ENCODE data around the gene CGB8. TPM values are rescaled to one million over a fixed set of nuclear protein-coding genes. Genes with fewer than 3 reads are reported as not detected.

Gene CGB8
- total RNA-seq, 2 donors from 2014 or later, result not detected

DNA sequence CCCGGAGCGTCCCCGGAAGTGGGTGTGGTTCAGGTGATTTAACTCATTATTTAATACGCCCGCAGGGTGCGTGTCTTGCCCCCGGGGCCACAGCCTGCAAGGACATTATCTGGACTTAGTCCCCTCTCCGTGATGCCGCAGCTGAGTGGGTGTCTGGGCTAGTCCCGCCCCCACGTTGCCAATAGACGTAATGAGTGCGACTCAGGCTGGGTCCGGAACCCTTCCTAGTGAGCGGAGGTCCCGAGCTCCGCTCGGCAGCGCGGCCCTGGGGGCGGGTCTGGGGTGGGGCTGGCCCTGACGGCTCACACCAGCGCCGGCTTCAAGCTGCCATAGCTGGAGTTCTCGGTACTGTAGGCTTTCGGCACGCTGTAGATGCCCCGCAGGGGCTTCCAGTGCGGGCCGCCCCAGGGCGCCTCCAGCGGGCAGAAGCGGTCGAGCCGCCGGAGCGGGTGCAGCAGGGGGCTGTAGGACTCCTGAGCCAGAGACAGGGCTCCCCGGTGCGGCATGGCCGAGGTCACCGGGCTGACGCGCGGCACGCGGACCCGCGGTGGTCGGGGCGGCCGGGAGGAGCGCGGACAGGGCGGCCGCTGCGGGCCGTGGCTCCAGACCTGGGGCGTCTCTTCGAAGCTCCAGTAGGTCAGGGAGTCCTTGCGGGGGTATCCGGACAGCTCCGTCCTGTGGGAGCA lies 31.1 kb downstream of the CGB8 start:
- no peak overlapping the region for H3K27ac Mint-ChIP-seq
- H3K36me3 Mint-ChIP-seq, result no peaks in the 10 kb centered on the region
- peak; percentile 78 to 81 for ATAC-seq
- H3K4me3 Mint-ChIP-seq, result peak overlapping the region; percentile 89
- peak; percentile 74 for DNase-seq (ENCODE audit: low spot score)
- peaks cover 0 to 6% of the 10 kb centered on the region in 2 donors for H3K27me3 Mint-ChIP-seq
- H3K4me1 Mint-ChIP-seq (ENCODE audit: low read depth in 2 of 2), result peaks cover 17 to 28% of the 10 kb centered on the region in 2 donors
- H3K9me3 Mint-ChIP-seq, result no peaks in the 10 kb centered on the region

DNA sequence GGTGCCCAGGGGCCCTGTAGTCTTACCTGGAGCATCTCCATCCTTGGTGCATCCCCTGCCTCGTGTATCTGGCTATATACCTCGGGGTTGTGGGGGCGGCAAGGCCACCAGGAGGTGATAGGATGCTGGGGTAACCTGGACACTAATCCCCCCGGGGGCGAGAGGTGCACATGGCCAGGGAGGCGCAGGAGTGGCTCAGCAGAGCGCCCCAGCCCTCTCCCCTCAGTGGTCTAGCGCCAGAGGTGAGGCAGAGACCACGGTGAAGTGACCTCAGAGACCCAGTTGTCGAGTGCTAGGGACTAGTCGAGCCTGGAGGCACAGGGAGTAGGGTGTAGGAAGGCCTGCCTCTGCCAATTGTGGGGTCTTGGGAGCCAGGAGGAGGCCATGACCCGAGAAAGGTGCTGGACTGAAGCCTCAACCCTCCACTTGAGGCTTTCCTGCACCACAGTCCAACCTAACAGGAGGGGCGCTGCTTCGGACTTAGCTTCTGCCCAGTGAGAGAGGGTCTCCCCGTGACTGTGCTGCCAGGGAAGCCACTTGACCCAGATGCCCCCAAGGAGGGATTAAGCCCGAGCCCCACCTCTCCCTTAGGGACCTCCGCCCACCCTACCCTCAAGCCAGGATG lies 31.8 kb downstream of the CGB8 start, which contains the start of gene LHB:
Gene LHB, minus strand, starts transcription at position 51 of the 625 bp plus-strand sequence. Its CDS starts 10 bp downstream, at position 41.
- no peak within 1 kb of the TSS for H3K27ac Mint-ChIP-seq
- DNase-seq (ENCODE audit: low spot score), result no peak
- H3K4me3 Mint-ChIP-seq, result peak within 1 kb of the TSS; percentile 89
- peaks cover 0 to 6% of the 10 kb centered on the region in 2 donors for H3K27me3 Mint-ChIP-seq
- no peaks in the 10 kb centered on the region for H3K36me3 Mint-ChIP-seq
- no peaks in the 10 kb centered on the region for H3K9me3 Mint-ChIP-seq
- ATAC-seq, result no peak
- H3K4me1 Mint-ChIP-seq (ENCODE audit: low read depth in 2 of 2), result peaks cover 17 to 28% of the 10 kb centered on the region in 2 donors

GRCh38 chr19:49016067-49016839 lies 32.7 kb downstream of the CGB8 start:
- ATAC-seq, result no peak
- Mint-ChIP-seq H3K27me3 (peaks cover 0 to 3% of the 10 kb centered on the region in 2 donors), H3K9me3 (no peaks in the 10 kb centered on the region), H3K27ac (no peak overlapping the region), H3K4me1 (ENCODE audit: low read depth in 2 of 2) (peaks cover 13 to 24% of the 10 kb centered on the region in 2 donors), H3K4me3 (no peak overlapping the region), H3K36me3 (no peaks in the 10 kb centered on the region)
- DNase-seq (ENCODE audit: low spot score), result no peak

GRCh38 chr19:49014870-49015255 lies 34.0 kb downstream of the CGB8 start:
- Mint-ChIP-seq H3K9me3 (no peaks in the 10 kb centered on the region), H3K36me3 (no peaks in the 10 kb centered on the region), H3K27ac (no peak overlapping the region), H3K4me1 (ENCODE audit: low read depth in 2 of 2) (peaks cover 8 to 23% of the 10 kb centered on the region in 2 donors), H3K4me3 (no peak overlapping the region), H3K27me3 (peaks cover 0 to 2% of the 10 kb centered on the region in 2 donors)
- ATAC-seq (no peak), DNase-seq (ENCODE audit: low spot score) (no peak)

DNA sequence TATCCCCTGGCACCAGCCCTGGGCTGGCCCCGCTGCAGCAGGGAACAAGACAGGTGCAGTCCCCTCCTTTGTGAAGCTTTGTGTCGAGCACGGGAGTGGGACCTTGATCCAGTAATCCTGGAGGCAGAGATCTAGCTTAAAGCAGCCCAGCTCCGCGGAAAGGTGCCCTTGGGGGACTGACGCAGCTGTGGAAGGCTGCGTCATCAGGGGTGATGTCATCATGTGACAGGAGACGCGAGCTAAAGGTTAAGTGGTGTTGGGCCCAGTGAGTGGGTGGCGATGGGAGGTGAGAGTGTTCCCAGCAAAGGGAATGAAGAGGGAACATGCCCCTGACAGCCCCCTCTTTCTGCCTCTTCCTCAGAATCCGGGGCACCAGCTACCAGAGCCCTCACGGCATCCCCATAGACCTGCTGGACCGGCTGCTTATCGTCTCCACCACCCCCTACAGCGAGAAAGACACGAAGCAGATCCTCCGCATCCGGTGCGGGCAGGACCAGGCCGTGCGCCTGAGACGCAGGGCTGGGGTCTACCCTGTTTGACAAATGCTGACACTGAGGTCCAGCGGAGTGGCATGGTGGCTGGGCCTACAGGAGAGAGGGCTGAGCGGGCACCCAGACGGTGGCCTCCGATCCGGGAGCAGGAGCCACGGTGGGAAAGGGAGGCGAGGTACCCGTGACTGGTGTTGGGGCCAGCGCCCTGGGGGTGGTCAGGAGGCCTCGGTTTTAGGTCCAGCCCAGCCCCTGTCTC lies 34.6 kb downstream of the CGB8 start:
- Mint-ChIP-seq H3K36me3 (no peaks in the 10 kb centered on the region), H3K4me3 (no peak overlapping the region), H3K27ac (no peak overlapping the region), H3K9me3 (no peaks in the 10 kb centered on the region), H3K27me3 (peaks cover 0 to 2% of the 10 kb centered on the region in 2 donors), H3K4me1 (ENCODE audit: low read depth in 2 of 2) (peaks cover 6 to 19% of the 10 kb centered on the region in 2 donors)
- DNase-seq (ENCODE audit: low spot score) (no peak), ATAC-seq (no peak)

GRCh38 chr19:49011194-49011593 lies 37.7 kb downstream of the CGB8 start:
- ATAC-seq, result no peak
- Mint-ChIP-seq H3K27me3 (no peaks in the 10 kb centered on the region), H3K36me3 (no peaks in the 10 kb centered on the region), H3K4me3 (no peak overlapping the region), H3K27ac (no peak overlapping the region), H3K4me1 (ENCODE audit: low read depth in 2 of 2) (peaks cover 0 to 7% of the 10 kb centered on the region in 2 donors), H3K9me3 (no peaks in the 10 kb centered on the region)
- DNase-seq (ENCODE audit: low spot score), result no peak

- Mint-ChIP-seq H3K9me3 (no peaks in the 10 kb centered on the region), H3K27me3 (no peaks in the 10 kb centered on the region), H3K4me1 (ENCODE audit: low read depth in 2 of 2) (peaks cover 0 to 4% of the 10 kb centered on the region in 2 donors), H3K36me3 (no peaks in the 10 kb centered on the region), H3K27ac (no peak overlapping the region), H3K4me3 (no peak overlapping the region)
- ATAC-seq (no peak), DNase-seq (ENCODE audit: low spot score) (no peak)
These were observed 38.5 kb downstream of the CGB8 start for GRCh38 chr19:49010453-49010852.

DNA sequence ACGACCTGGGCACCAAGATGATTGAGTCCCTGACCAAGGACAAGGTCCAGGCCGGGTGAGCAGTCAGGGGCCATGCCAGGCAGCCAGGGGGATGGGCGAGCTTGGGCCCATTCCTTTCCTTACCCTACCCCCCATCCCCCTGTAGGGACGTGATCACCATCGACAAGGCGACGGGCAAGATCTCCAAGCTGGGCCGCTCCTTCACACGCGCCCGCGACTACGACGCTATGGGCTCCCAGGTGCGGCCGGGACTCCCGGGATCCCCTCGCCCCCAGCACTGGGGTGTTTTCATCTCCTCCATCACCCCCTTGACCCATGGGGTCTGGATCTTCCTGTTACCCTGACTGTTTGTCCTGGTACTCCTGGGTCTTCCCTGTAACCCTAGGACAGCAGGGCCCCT lies 39.1 kb downstream of the CGB8 start:
- H3K9me3 Mint-ChIP-seq, result no peaks in the 10 kb centered on the region
- H3K27ac Mint-ChIP-seq, result no peak overlapping the region
- H3K27me3 Mint-ChIP-seq, result no peaks in the 10 kb centered on the region
- peaks cover 0 to 4% of the 10 kb centered on the region in 2 donors for H3K4me1 Mint-ChIP-seq (ENCODE audit: low read depth in 2 of 2)
- H3K36me3 Mint-ChIP-seq, result no peaks in the 10 kb centered on the region
- no peak overlapping the region for H3K4me3 Mint-ChIP-seq
- DNase-seq (ENCODE audit: low spot score), result no peak
- ATAC-seq, result no peak

DNA sequence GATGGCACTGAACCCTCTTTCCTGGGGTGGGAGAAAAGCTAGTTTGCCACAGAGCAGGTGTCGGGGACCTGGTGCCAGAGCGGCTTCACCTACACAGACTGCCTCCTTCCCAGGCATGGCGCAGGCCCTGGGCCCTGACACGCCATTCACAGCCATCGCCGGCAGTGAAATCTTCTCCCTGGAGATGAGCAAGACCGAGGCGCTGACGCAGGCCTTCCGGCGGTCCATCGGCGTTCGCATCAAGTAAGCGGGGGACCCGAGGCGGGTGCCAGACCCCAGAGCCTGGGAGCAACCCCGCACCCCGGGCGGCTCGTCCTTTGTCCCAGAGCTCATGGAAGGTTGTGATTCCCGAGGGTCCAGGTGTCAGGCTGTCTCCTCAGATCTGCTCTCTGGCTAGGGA lies 42.0 kb downstream of the CGB8 start:
- no peaks in the 10 kb centered on the region for H3K9me3 Mint-ChIP-seq
- H3K27me3 Mint-ChIP-seq, result no peaks in the 10 kb centered on the region
- H3K4me3 Mint-ChIP-seq, result no peak overlapping the region
- ATAC-seq, result peak in 1 of 2 donors; percentile 42
- no peaks in the 10 kb centered on the region for H3K36me3 Mint-ChIP-seq
- H3K4me1 Mint-ChIP-seq (ENCODE audit: low read depth in 2 of 2), result peaks cover 0 to 4% of the 10 kb centered on the region in 2 donors
- DNase-seq (ENCODE audit: low spot score), result no peak
- no peak overlapping the region for H3K27ac Mint-ChIP-seq

DNA sequence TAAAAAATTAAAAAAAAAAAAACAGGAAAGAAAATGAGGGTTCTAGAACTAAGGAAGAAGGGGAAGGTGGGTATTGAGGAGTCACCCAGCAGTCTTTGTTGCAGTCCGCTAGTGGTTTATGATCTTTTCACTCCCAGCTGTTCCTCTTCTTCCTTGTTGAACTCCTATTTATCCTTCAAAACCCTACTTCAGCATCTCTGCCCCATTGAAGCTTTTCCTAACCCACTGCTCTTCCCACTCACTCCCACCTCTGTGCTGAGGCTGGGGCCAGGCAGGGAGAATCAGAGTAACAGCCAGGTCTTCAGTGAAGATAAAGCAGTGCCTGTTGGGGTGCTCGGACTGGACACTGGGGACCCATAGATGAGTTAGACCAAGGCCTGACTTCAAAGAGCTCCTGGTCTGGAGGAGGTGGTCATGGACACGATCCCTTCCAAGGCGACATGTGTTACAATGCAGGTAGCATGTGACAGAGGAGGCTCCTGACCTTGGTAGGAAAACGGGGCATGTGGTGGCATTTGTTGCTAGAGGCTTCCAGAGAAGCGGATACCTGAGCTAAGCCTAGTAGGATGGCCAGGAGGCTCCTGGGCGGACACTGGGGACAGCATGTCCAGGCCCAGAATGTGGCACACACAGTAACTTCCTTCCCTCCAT lies 43.8 kb downstream of the CGB8 start:
- ATAC-seq (no peak), DNase-seq (ENCODE audit: low spot score) (no peak)
- no peaks in the 10 kb centered on the region for H3K4me1 Mint-ChIP-seq (ENCODE audit: low read depth in 2 of 2)
- no peaks in the 10 kb centered on the region for H3K9me3 Mint-ChIP-seq
- H3K4me3 Mint-ChIP-seq, result no peak overlapping the region
- no peaks in the 10 kb centered on the region for H3K27me3 Mint-ChIP-seq
- H3K27ac Mint-ChIP-seq, result no peak overlapping the region
- no peaks in the 10 kb centered on the region for H3K36me3 Mint-ChIP-seq

DNA sequence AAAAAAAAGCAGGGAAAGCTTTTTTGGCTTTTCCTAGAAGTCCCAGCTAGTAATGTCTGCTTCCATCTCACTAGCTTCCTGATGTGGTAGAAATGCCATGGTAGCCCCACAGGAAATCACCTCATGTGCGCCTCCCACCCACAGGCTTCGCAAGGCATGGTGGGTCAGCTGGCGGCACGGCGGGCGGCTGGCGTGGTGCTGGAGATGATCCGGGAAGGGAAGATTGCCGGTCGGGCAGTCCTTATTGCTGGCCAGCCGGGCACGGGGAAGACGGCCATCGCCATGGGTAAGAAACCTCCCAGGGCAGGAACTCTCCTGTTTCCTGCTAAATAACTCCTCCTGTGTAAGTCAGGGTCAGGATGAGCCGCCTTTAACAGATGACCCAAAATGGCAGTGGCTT lies 44.8 kb downstream of the CGB8 start:
- no peaks in the 10 kb centered on the region for H3K9me3 Mint-ChIP-seq
- ATAC-seq (no peak), DNase-seq (ENCODE audit: low spot score) (no peak)
- H3K4me3 Mint-ChIP-seq, result no peak overlapping the region
- no peak overlapping the region for H3K27ac Mint-ChIP-seq
- H3K4me1 Mint-ChIP-seq (ENCODE audit: low read depth in 2 of 2), result peaks cover 0 to 6% of the 10 kb centered on the region in 2 donors
- H3K27me3 Mint-ChIP-seq, result no peaks in the 10 kb centered on the region
- H3K36me3 Mint-ChIP-seq, result no peaks in the 10 kb centered on the region

GRCh38 chr19:48999481-49000325 lies 49.2 kb downstream of the CGB8 start:
- H3K4me1 Mint-ChIP-seq (ENCODE audit: low read depth in 2 of 2), result peaks cover 7 to 22% of the 10 kb centered on the region in 2 donors
- no peak overlapping the region for H3K4me3 Mint-ChIP-seq
- H3K9me3 Mint-ChIP-seq, result no peaks in the 10 kb centered on the region
- H3K27me3 Mint-ChIP-seq, result no peaks in the 10 kb centered on the region
- peak; percentile 77 for DNase-seq (ENCODE audit: low spot score)
- H3K27ac Mint-ChIP-seq, result no peak overlapping the region
- H3K36me3 Mint-ChIP-seq, result no peaks in the 10 kb centered on the region
- peak; percentile 77 to 78 for ATAC-seq

All from natural killer cell treated with Interleukin-12 subunit alpha and Interleukin-12 subunit beta and Interleukin-15 and Interleukin-18, amount 100 ng/mL, for 72 hours (primary cell).